SKM-1 (cell line): ENCODE data around the gene PSAPL1.

ENCODE experiments used
- DNase-seq: peaks from one replicate; lab custom pipeline; 2025; ENCODE audit not compliant: unreplicated experiment; lab: John Stamatoyannopoulos, UW

PSAPL1 gene

DNA sequence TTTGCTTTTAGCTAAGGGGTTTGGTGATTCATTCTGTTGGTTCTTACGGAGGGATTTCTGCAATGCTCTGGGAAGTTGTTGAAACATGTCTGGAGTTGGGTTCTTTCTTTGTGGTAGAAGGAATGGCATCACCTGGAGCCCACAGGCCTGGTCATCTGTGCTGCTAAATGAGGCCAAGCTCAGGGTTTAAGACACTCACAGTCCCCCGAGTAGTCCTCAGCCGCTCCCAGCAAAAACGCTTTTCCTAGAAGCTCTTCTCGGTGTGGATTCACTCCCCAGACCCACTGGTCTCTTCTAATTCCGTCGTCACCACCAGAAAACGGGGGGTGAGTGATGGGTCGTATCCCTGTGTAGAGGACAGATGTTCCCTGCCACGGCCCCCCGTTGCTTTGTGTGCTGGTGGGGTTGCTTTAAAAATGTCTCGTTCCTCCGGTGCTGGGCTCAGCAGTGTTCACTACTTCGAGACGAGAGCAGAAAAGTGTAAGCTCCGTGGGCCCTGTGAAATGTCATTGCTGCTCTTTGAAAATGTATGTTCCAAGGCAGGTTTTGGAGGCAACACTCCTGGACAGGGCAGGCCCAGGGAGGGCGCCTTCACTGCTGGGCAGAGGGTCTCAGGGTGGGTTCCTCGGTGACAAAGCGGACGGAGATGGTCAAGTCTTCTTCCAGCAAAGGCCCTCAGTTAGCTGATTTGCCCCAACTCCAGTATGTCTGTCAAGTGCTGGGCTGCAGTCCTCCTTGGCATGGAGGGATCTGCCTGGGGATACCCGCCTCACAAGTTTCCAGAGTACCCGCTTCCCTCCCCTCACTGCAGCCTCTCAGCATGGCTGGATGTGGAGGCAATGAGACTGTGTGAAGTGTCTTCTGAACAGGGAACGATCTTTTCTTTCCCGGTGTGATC is 37.3 kb downstream of the PSAPL1 start:
- DNase-seq = no peak

DNA sequence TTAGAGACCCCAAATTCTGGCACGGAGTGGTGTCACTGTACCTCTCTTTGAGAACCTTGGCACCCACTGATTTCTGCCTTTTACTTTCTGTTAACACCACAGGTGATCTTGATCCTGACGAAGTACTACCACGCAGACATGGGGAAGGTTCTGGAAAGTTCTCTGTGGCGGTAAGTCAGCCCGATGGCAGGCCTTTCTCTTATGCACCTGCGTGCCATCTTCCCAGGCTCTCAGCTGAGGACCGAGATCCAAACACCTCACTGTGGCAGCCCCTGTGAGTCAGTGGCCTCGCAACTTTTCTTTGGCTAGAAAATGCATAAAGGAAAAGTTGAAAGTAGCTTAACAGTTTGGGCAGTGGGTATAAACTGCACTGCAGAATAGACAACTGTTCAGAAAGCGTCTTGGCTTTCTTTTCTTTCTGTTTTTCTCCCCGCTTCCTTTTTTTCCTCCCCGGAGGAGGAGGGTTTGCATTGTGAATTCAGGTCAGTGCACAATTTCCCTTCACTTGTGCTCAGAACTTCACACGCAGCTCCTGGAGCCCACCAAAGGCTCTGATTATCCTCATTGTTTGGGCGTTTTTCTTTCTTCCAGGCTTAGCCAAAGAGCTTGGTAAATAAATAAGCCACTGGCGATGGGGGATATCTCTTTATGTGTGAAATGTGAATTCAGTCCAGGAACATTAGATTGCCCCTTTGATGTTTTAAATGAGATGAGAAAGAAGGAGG is 38.4 kb downstream of the PSAPL1 start:
- no peak for DNase-seq

DNA sequence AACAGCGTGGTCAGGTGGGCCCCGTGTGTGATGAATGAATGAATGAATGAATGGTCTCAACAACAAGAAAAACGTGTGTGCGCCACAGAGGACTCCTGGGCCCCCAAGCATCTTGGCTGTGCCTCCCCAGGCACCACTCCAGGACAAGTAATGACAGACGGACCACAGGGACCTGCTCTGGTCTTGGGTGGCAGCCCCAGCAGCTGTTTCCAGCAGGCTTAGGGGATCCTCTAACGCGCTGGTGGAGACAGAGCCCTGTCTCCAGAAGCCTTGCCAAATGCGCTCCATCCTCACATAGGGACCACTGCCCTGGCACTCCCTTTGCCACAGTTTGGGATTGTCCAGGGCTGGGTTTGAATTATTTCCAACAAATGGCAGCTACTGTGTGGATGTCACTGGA is 39.1 kb downstream of the PSAPL1 start:
- no peak for DNase-seq

DNA sequence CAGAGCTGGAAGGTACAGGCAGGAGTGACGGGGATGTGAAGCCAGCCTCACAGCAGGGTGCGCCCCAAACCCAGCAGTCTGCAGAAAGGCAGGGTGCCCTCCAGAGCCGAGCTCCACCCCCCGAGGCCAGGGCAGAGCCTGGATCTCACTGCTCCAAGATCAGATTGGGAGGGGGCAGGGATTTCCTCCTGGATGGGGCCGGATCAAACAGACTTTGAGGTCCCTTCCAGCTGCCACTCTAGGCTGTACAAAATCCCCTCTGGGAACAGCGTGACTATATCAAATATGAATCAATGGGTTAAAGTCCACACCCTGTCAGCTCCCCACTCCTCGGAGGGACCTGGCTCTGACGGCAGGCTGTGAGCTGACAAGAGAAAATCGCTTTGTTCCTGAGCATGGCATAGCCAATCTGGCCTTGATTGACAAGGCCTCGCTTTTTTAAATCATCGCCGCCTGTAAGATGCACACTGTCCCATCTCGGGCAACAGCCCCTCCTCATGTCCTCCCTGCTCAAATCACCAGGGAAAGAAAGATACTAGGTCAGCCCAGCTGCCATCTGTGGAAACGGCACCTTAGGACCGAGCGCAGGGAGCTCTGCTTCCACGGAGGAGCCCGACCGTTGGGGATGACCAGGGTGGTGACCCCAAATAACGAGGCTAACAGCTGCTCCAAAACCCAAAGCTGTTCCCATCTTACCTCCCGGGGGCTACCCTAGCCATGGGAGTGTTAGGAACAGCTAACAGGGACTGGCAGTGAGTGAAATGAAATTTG is 39.9 kb downstream of the PSAPL1 start:
- DNase-seq = no peak

DNA sequence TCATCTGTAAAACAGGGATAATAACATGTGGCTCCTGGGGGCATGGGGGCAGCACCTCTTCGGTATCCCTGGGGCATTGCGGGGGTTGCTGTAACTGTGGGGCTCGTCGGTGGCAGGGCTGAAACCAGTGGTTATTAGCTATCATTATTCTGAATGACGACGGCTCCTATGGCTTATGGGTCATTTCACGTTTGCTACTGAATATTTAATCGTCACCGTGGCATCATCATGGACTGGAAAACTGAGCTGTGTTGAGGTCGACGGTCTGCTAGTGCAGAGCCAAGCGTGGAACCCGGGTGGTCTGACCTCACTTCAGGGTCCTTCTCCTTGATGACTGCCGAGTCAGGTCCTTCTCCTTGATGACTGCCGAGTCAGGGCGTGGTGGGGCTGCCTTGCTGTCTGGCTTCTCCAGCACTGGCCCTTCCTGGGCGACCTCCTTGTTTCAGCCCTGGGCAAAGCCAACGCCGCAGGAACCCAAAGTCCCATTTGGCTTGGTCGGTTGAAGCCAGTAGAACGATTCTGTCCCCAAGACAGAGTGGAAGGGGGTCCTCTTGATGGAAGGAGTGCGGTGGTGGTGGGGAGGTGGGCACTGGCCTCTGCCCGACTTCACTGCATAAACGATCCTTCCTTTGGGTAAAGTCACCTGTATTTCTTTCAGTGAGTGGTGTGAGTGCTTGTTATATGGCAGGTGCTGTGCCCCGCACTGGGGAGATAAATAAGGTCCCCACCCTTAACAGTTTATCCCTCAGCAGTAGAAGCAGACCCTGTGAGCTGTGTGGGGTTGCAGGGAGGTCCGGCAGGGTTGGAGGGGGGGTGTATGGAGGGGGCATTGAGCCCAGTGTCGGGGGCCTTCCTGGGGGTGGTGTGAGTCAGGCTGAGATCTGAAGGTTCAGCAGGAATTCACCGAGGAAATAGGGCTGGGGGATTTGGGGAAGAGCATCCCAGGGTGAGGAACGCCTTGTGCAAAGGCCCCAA is 40.8 kb downstream of the PSAPL1 start:
- no peak for DNase-seq

DNA sequence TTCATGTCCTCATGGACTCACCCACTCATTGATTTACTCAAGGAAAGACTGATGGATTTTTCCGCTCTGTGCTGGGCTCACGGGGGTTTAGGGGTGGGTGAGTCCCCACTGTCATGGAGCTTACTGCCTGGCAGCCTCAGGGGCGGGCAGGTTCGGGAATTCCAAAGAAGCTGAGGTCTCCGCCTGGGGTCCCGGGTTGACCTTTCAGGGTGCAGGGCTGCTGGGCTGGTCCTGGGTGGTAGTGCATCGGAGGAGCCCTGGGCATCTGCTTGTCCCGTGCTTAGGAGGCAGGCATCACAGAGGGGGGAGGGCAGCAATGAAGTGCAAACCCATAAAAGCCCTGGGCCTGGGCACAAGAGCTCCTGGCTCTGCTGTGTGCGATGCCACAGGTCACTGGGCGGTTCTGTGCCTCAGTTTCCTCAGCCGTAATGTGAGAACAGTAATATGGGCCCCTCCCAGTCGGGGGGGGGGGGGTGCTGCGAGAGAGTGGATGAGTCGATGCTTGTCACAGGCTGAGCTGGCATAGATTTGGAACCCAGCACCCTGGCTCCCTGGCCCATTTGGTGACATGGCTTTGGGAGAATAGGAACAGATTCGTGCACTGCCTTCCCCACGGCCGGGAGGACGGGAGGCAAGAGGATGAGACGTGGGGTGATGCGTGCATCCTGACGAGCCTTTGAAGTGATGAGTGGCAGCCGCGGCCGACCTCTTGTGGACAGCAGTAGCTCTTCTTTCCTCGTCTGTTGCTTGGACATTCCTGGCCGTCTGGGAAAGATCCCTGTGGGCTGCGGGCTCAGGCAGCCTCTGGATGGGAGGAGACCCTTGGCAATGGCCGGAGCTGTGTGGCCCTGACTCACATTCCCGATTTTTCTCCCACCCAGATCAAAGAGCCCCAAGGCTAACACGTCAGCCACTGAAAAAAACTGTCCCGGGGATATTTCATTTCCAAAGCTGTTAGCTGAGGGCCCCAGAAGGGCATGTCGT is 42.0 kb downstream of the PSAPL1 start:
- no peak for DNase-seq

DNA sequence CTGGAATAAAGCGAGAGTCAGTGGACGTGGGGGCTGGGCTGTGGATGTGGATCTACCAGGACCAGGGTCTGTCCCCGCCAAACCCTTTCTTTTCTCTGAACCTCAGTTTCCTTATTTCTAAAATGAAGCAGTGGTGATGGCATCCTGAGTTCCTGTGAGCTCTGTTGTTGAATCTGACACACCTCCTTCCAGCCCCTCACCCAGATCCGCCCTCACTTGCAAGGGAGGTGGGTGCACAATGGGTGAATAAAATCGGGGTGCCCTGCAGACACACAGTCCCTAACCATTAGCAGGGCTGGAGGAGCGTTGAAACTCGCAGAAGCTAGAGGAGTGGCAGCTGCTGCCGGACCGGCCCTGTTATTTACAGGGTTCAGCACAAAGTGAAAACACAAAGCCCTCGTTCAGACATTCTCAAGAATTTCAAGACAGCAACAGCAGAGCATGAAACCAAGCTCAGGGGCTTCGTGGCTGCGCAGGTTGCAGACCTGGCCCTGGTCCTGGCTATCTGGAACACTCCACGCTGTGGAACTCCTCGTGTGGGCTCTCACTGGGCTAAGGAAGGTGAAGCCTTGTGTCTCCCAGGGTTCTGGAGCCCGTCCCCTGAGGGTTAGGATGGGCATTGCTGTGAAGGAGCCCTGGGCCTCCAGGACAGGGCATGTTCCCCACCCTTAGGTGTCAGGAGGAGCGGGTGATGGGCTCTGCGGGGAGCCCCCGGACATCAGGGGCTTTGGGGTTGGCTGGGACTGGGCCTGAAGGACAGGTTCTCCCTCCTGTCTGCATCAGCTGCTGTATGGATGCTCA is 42.9 kb downstream of the PSAPL1 start:
- DNase-seq = no peak

DNA sequence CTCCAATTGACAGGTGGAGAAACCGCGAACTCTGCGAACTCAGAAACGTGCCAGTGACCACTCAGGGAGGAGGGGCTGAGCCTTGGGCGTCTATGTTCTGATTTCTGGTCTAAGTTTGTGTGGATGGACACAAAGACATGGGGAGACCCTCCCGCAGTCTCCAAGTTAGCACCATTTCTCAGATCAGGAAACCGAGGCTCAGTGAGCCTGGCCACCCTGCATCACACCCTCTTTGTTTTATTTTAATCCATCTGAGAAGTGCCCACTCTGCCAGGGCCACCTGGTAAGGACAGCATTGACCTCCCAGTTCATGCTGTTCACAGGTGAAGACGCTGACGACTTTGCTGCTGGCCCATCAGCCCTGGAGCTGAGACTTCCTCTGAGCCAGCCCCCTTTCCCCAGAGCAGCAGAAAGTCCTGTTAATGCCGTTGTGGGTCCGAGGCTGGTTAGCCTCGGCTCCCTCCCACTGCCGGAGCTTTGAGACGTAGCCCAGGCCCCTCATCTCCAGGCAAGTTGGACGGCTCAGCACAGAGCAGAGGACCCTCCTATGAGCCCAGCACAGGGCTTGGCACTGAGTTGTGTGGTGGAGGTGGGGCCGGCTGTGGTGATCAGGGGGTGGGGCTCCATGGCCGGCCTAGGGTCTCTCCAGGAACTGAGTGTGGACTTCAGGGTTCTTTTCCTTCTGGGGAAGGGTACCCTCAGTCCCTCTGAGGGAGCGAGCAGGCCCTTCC is 43.7 kb downstream of the PSAPL1 start:
- no peak for DNase-seq

DNA sequence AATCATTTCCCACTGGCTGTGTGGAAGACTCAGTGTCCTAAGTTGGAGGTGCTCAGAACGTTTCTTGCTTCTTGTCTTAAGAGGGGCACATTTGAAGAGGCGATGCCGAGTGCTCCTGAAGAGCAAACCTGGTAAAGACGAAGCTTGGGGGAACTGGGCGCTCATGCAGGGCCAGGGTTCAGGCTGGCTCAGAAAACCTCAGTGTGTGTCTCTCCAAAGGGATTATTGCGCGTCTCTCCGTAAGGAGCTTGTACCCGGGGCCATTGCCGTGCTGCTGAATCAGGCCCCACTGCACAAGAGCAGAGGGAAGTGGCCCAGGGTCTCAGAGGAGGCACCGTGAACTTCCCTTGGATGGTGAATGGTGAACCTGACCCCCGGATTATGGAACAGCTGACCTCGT is 44.4 kb downstream of the PSAPL1 start:
- DNase-seq = no peak

DNA sequence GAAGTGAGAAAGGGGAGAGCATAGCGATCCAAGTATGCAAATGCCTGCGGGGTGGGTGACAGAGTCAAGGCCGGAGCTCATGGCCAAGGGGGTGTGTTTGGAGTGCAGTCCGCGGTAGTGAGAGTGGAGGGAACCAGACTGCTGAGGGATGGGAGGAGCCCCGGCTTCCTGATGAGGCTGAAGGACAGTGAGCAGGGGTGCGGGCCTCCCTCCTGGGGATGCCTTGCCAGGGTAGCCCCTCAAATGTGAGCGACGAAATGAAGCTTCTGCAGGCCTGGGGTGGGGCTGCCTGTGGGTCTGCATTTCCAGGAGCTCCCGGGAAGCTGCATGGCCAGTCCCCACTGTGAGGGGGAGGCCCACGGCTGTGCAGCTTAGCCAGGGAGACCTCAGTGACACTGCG is 45.0 kb downstream of the PSAPL1 start:
- no peak for DNase-seq

DNA sequence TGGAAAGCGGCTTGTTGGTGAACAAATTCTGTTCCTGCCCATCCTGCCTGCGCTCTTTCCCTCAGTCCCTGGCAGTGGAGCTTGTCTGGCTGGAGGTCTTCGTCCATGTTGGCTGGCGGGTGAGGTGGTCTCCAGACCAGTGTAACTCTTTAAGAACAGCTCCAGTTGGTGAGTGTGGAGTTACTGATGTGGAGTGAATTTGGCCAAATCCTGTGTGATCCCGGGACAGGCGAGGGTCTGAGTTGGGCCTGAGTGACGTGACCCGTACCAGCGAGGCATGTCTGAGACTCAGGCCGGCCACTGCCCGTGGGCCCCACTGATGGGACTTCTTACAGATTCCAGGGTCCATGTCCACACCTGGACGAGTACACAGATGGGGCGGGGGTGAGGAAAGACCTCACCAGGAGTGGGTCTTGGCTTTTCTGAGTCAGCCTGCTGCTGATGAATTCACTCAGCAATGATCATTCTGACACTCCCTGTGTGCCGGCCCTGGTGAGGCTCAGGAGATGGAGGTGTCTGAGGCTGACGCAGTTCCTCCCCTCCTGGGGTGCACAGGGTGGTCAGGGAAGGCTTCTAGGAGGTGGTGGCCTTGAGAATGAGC is 45.5 kb downstream of the PSAPL1 start:
- no peak for DNase-seq

DNA sequence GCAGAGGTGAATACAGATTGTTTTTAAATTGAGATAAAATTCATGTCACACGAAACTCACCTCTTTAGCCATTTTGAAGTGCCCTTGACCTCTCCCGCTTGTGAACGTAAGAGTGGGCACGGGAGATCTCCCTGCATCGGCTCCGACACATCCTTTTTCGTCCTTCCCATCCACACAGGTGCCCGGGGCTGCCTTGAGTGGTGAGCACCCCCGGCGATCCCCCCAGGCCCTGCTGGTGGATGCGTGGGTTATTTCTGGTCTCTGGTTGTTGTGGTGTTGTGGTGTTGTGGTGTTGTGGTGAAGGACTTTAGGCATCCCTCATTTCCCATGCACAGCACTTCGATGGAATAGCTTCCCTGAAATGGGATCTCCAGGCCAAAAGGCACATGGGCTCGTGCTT is 46.1 kb downstream of the PSAPL1 start:
- DNase-seq = no peak

DNA sequence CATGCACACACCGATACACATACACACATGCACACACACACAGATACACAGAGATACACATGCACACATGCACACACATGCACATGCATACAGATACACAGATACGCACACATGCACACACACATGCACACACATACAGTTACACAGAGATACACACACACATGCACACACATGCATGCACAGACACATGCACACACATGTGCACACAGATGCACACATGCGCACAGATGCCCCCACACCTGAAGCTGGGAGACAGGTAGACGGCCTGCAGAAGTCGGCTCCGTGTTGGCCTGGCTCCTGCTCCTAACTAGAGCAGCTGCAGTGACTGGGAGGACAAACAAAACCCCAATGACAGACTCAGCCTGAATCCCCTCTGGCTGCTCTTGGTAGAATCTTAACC is 46.8 kb downstream of the PSAPL1 start:
- no peak for DNase-seq

DNA sequence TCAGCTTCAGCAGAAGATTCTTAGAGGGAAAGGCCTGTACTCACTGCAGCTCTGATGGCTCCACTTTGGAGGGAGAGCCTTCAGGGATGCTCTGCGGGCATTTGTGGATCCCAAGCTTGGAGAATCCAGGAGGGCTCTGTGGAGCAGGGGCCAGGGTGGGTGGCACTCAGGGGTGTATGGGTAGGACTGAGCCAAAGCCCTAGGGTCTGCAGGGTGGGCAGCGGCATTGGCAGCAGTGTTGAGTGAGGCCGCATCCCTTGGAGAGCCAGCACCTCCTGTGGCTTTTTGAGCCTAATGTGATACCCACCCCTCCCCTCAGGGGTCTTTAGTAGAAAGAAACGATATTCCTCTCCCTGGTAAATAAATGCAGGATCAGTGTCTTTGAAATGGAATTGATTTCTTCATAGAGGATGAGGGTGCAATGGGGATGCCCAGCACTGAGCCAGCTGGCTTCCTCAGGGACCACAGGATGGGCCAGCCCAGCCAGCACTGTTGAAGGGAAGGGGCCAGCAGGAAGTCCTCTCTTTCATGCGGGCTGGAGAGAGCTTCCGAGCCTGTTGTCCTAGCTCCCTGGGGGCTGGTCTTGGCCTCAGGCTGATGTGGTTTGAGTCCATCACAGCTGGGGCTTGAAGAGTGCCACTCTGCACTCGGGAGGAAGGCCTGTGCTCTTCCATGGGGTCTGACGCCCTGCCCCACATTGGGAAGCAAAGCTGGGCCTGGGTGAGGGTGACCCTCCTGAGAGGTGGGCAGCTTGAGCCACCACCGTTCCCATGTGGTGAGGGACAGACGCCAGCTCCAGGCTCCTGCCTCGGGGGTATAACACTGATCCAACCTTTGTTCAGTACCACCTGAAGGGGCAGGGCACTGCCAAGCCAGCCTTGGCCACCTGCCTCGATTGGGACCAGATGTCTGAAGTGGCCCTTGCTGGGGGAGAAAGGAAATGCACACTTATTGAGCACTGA is 49.5 kb downstream of the PSAPL1 start:
- DNase-seq = no peak

DNA sequence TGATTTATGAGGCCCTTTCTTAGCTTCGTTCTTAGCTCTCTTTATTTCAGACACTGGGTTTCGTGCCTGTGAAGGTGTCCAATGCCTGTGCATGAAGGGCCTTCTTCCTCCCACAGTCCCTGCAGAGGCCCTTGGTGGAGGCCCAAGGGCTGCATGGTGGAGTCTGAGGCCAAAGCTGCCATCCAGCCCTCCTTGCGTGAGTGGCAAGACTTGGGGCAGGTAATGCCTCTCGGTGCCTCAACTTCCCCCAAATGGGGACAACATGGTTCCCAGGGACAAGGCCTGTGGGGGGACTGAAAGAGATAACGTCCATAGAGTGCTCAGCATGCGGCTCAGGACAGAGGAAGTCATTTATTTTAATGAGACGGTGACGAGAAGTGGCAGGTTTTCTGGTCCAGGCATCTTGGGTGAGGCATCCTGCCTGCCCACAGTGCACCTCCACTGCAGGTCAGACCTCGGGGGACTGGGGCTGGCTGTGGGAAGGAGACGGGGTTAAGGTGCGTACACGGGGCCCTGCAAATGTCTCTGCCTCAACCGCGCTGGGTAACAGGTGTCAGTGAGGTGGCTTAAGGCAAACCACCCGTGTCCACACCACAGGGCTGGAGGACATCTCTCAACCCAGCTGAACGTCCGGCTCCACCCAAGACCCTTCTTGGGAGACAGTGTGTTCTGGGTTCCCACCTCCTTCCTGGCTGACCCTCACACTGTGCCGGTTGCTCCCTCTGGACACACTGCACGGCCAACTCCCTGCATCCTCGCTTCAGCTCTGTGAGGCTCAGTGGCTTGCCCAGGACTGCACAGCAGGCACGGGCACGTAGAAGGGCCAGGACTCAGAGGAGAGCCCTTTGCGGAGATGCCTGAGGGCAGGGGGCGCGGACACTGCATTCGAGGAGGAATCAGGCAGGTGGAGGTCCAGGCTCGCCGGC is 50.5 kb downstream of the PSAPL1 start:
- DNase-seq = no peak
